Activated T-helper 17 cell treated with anti-CD3 and anti-CD28 coated beads, Interleukin-2, amount 50 U/mL, for 72 hours (primary cell): ENCODE results near the gene SCRN3. TPM values are rescaled to one million over a fixed set of nuclear protein-coding genes. Genes with fewer than 3 reads are reported as not detected.

Experiments used
- ATAC-seq: fragments of 150-1000 bp; cut with Tn5 transposase; replicated peaks from 2 replicates; pipeline ENCODE4 v1.10.0; 2021; ENCODE audit warnings: mild to moderate bottlenecking, moderate library complexity
- H3K27ac Mint-ChIP-seq: one replicate; pipeline ENCODE4 v1.8.0; 2022; ENCODE audit warnings: mixed read lengths
- H3K27me3 Mint-ChIP-seq: one replicate; pipeline ENCODE4 v1.8.0; 2022; ENCODE audit warnings: mixed read lengths
- H3K36me3 Mint-ChIP-seq: one replicate; pipeline ENCODE4 v1.8.0; 2022; ENCODE audit warnings: low read depth, mild to moderate bottlenecking, mixed read lengths
- H3K4me1 Mint-ChIP-seq: one replicate; pipeline ENCODE4 v1.8.0; 2022; ENCODE audit warnings: mixed read lengths
- H3K4me3 Mint-ChIP-seq: one replicate; pipeline ENCODE4 v1.8.0; 2022; ENCODE audit warnings: mild to moderate bottlenecking, mixed read lengths
- H3K9me3 Mint-ChIP-seq: one replicate; pipeline ENCODE4 v1.8.0; 2022; ENCODE audit warnings: mixed read lengths
- total RNA-seq, 2 donors: library from RNA; stranded (reverse); gene quantifications; one replicate each; pipeline ENCODE4 v1.2.3, GENCODE V29; 2022

SCRN3 gene
- total RNA-seq, 2 donors from 2014 or later, result 12.7 to 22.0 TPM

GRCh38 chr2:174438146-174438886, 42.8 kb downstream of the SCRN3 start:
- no peaks in the 10 kb centered on the region for H3K4me1 Mint-ChIP-seq
- no peaks in the 10 kb centered on the region for H3K9me3 Mint-ChIP-seq
- no peak for ATAC-seq
- no peak overlapping the region for H3K4me3 Mint-ChIP-seq
- no peaks in the 10 kb centered on the region for H3K27me3 Mint-ChIP-seq
- H3K36me3 Mint-ChIP-seq, result peaks cover 67% of the 10 kb centered on the region
- no peak overlapping the region for H3K27ac Mint-ChIP-seq

GRCh38 chr2:174439323-174439722, 43.8 kb downstream of the SCRN3 start:
- no peaks in the 10 kb centered on the region for H3K4me1 Mint-ChIP-seq
- H3K36me3 Mint-ChIP-seq, result peaks cover 73% of the 10 kb centered on the region
- no peaks in the 10 kb centered on the region for H3K9me3 Mint-ChIP-seq
- no peak overlapping the region for H3K4me3 Mint-ChIP-seq
- no peak for ATAC-seq
- H3K27me3 Mint-ChIP-seq, result no peaks in the 10 kb centered on the region
- H3K27ac Mint-ChIP-seq, result no peak overlapping the region

- no peaks in the 10 kb centered on the region for H3K4me1 Mint-ChIP-seq
- H3K4me3 Mint-ChIP-seq, result no peak overlapping the region
- no peaks in the 10 kb centered on the region for H3K9me3 Mint-ChIP-seq
- H3K27ac Mint-ChIP-seq, result no peak overlapping the region
- H3K36me3 Mint-ChIP-seq, result peaks cover 79% of the 10 kb centered on the region
- ATAC-seq, result no peak
- no peaks in the 10 kb centered on the region for H3K27me3 Mint-ChIP-seq
Observed at GRCh38 chr2:174439950-174440349, 44.4 kb downstream of the SCRN3 start.

GRCh38 chr2:174442546-174443510, 47.3 kb downstream of the SCRN3 start:
- Mint-ChIP-seq H3K4me1 (no peaks in the 10 kb centered on the region), H3K27me3 (no peaks in the 10 kb centered on the region), H3K36me3 (peaks cover 81% of the 10 kb centered on the region), H3K4me3 (no peak overlapping the region), H3K9me3 (no peaks in the 10 kb centered on the region), H3K27ac (no peak overlapping the region)
- no peak for ATAC-seq

- H3K4me3 Mint-ChIP-seq, result no peak overlapping the region
- H3K4me1 Mint-ChIP-seq, result no peaks in the 10 kb centered on the region
- no peak overlapping the region for H3K27ac Mint-ChIP-seq
- H3K36me3 Mint-ChIP-seq, result peaks cover 83% of the 10 kb centered on the region
- H3K9me3 Mint-ChIP-seq, result no peaks in the 10 kb centered on the region
- H3K27me3 Mint-ChIP-seq, result no peaks in the 10 kb centered on the region
- no peak for ATAC-seq
Observed at GRCh38 chr2:174444761-174445160, 49.2 kb downstream of the SCRN3 start.

- Mint-ChIP-seq H3K4me1 (no peaks in the 10 kb centered on the region), H3K4me3 (no peak overlapping the region), H3K27me3 (no peaks in the 10 kb centered on the region), H3K36me3 (peaks cover 83% of the 10 kb centered on the region), H3K27ac (no peak overlapping the region), H3K9me3 (no peaks in the 10 kb centered on the region)
- no peak for ATAC-seq
Observed at GRCh38 chr2:174445248-174445647, 49.7 kb downstream of the SCRN3 start.

GRCh38 chr2:174446531-174446930, 51.0 kb downstream of the SCRN3 start:
- no peak for ATAC-seq
- Mint-ChIP-seq H3K4me3 (no peak overlapping the region), H3K27me3 (no peaks in the 10 kb centered on the region), H3K4me1 (no peaks in the 10 kb centered on the region), H3K9me3 (no peaks in the 10 kb centered on the region), H3K27ac (no peak overlapping the region), H3K36me3 (peaks cover 79% of the 10 kb centered on the region)

- H3K9me3 Mint-ChIP-seq, result no peaks in the 10 kb centered on the region
- peaks cover 79% of the 10 kb centered on the region for H3K36me3 Mint-ChIP-seq
- H3K27ac Mint-ChIP-seq, result no peak overlapping the region
- no peaks in the 10 kb centered on the region for H3K27me3 Mint-ChIP-seq
- no peak overlapping the region for H3K4me3 Mint-ChIP-seq
- no peaks in the 10 kb centered on the region for H3K4me1 Mint-ChIP-seq
- ATAC-seq, result no peak
Observed at GRCh38 chr2:174449033-174449432, 53.5 kb downstream of the SCRN3 start.

- Mint-ChIP-seq H3K27me3 (no peaks in the 10 kb centered on the region), H3K27ac (no peak overlapping the region), H3K4me3 (no peak overlapping the region), H3K36me3 (peaks cover 75% of the 10 kb centered on the region), H3K9me3 (no peaks in the 10 kb centered on the region), H3K4me1 (no peaks in the 10 kb centered on the region)
- no peak for ATAC-seq
Observed at GRCh38 chr2:174450021-174450816, 54.7 kb downstream of the SCRN3 start.

GRCh38 chr2:174454566-174454965, 59.0 kb downstream of the SCRN3 start:
- H3K27me3 Mint-ChIP-seq, result no peaks in the 10 kb centered on the region
- no peaks in the 10 kb centered on the region for H3K9me3 Mint-ChIP-seq
- no peak for ATAC-seq
- H3K27ac Mint-ChIP-seq, result peak overlapping the region; percentile 17
- H3K4me1 Mint-ChIP-seq, result no peaks in the 10 kb centered on the region
- H3K4me3 Mint-ChIP-seq, result no peak overlapping the region
- peaks cover 79% of the 10 kb centered on the region for H3K36me3 Mint-ChIP-seq

GRCh38 chr2:174461221-174461620, 65.7 kb downstream of the SCRN3 start:
- H3K36me3 Mint-ChIP-seq, result peaks cover 38% of the 10 kb centered on the region
- no peak for ATAC-seq
- H3K4me1 Mint-ChIP-seq, result no peaks in the 10 kb centered on the region
- no peak overlapping the region for H3K27ac Mint-ChIP-seq
- H3K4me3 Mint-ChIP-seq, result no peak overlapping the region
- H3K27me3 Mint-ChIP-seq, result no peaks in the 10 kb centered on the region
- H3K9me3 Mint-ChIP-seq, result no peaks in the 10 kb centered on the region

GRCh38 chr2:174465327-174465726, 69.8 kb downstream of the SCRN3 start:
- no peaks in the 10 kb centered on the region for H3K27me3 Mint-ChIP-seq
- H3K4me1 Mint-ChIP-seq, result no peaks in the 10 kb centered on the region
- no peak for ATAC-seq
- no peaks in the 10 kb centered on the region for H3K9me3 Mint-ChIP-seq
- peak overlapping the region; percentile 38 for H3K27ac Mint-ChIP-seq
- no peak overlapping the region for H3K4me3 Mint-ChIP-seq
- H3K36me3 Mint-ChIP-seq, result peaks cover 35% of the 10 kb centered on the region

- no peaks in the 10 kb centered on the region for H3K27me3 Mint-ChIP-seq
- H3K27ac Mint-ChIP-seq, result no peak overlapping the region
- H3K9me3 Mint-ChIP-seq, result no peaks in the 10 kb centered on the region
Observed at GRCh38 chr2:174473796-174474195, 78.3 kb downstream of the SCRN3 start.

GRCh38 chr2:174477759-174478158, 82.2 kb downstream of the SCRN3 start:
- Mint-ChIP-seq H3K9me3 (no peaks in the 10 kb centered on the region), H3K4me1 (peaks cover 19% of the 10 kb centered on the region), H3K27ac (no peak overlapping the region), H3K36me3 (peaks cover 49% of the 10 kb centered on the region), H3K27me3 (no peaks in the 10 kb centered on the region), H3K4me3 (no peak overlapping the region)
- no peak for ATAC-seq

More at GRCh38 chr2:174473796-174474195, 78.3 kb downstream of the SCRN3 start:
- Mint-ChIP-seq H3K4me3 (no peak overlapping the region), H3K4me1 (peaks cover 14% of the 10 kb centered on the region), H3K36me3 (peaks cover 17% of the 10 kb centered on the region)
- ATAC-seq, result no peak
